Skeletal muscle tissue (tissue), 4 donors: ENCODE results near the gene C19orf33. TPM values are rescaled to one million over a fixed set of nuclear protein-coding genes. Genes with fewer than 3 reads are reported as not detected.
"Not testable (repeated sequence)": the region's sequence is repeated elsewhere in the genome, so short reads cannot be mapped to it uniquely, and the experiment has no call there.

Source experiments
- H3K27ac ChIP-seq: one replicate; pipeline ENCODE4 v1.7.0; 2013; ENCODE audit warnings: mild to moderate bottlenecking, low read depth, low read length, inconsistent platforms
- H3K27me3 ChIP-seq, 3 donors: one replicate each; pipeline ENCODE4 v1.7.0; 2013; ENCODE audit warnings: low read length in 3 of 3; ENCODE audit not compliant: control insufficient read depth in 3 of 3, insufficient read depth in 3 of 3
- H3K36me3 ChIP-seq, 3 donors: one replicate each; pipeline ENCODE4 v1.7.0; 2013; ENCODE audit warnings: low read length in 3 of 3; ENCODE audit not compliant: control insufficient read depth in 3 of 3, insufficient read depth in 3 of 3
- H3K4me1 ChIP-seq, 3 donors: one replicate each; pipeline ENCODE4 v1.7.0; 2013; ENCODE audit warnings: low read length in 3 of 3, mild to moderate bottlenecking in 3 of 3; ENCODE audit not compliant: control insufficient read depth in 3 of 3, insufficient read depth in 3 of 3
- H3K4me3 ChIP-seq, 3 donors: one replicate each; pipeline ENCODE4 v1.7.0; 2013; ENCODE audit warnings: low read length in 3 of 3
- H3K9ac ChIP-seq, 3 donors: one replicate each; pipeline ENCODE4 v1.7.0; 2013; ENCODE audit warnings: low read length in 3 of 3, mild to moderate bottlenecking in 3 of 3, moderate library complexity in 2 of 3, low read depth in 1 of 3
- H3K9me3 ChIP-seq, 3 donors: one replicate each; pipeline ENCODE4 v1.7.0; 2013; ENCODE audit warnings: low read length in 3 of 3; ENCODE audit not compliant: control insufficient read depth in 3 of 3
- total RNA-seq: library from RNA; depleted of rRNA; stranded (reverse); fragments of >200 nt; gene quantifications from one replicate; pipeline ENCODE4 v1.2.3, GENCODE V29; 2014
- donor health status: Osteomylitis.

C19orf33 gene
- not detected for total RNA-seq

DNA sequence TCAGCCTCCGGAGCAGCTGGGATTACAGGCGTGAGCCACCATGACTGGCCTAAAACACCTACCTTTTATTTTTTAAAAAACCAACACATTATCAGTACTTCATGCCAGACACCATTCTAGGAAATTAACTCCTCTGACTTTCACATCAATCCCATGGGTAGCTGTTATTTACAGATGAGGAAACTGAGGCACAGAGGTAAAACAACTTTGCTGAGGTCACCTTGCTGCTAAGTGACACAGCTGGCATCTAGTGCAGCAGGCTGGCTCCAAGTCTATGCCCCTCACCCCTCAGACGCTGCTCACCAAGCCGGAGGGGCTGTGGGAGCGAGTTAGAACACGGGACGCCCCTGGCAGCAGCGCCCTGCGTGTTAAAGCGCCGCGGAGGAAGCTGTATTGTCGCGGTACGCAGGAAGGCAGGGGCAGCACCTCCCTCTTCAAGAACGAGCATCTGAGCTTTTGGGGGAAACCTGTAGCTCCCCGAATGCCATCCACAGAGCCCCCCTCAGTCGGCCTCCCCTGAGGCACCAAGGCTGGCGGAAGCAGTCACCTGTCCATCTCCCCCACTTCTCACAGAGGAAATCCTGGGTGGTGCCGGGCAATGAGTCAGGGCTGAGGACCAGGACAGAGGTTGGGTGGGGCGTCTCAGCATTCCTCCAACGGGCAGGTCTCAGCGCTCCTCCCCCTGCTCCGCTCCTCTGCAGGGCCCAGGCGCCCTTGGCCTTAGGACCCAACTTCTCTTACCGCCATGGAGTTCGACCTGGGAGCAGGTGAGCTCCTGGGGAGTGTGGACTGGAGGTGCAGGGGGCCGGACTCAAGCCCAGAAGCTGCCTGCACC, at the start of gene C19orf33:
TSS of gene C19orf33 (plus strand) at position 735 of the 835 bp plus-strand sequence. CDS start at position 746, 11 bp downstream.
- H3K4me1 ChIP-seq, result peaks cover 0 to 3% (median 0%) of the 10 kb centered on the region in 3 donors
- H3K27ac ChIP-seq, result no peak within 1 kb of the TSS
- peaks cover 15 to 20% (median 19%) of the 10 kb centered on the region in 3 donors for H3K36me3 ChIP-seq
- H3K9me3 ChIP-seq, result no peaks in the 10 kb centered on the region
- H3K4me3 ChIP-seq, result peak within 1 kb of the TSS in 1 of 3 donors; percentile 41
- H3K9ac ChIP-seq, result peak within 1 kb of the TSS in 1 of 3 donors; percentile 8
- no peaks in the 10 kb centered on the region for H3K27me3 ChIP-seq

DNA sequence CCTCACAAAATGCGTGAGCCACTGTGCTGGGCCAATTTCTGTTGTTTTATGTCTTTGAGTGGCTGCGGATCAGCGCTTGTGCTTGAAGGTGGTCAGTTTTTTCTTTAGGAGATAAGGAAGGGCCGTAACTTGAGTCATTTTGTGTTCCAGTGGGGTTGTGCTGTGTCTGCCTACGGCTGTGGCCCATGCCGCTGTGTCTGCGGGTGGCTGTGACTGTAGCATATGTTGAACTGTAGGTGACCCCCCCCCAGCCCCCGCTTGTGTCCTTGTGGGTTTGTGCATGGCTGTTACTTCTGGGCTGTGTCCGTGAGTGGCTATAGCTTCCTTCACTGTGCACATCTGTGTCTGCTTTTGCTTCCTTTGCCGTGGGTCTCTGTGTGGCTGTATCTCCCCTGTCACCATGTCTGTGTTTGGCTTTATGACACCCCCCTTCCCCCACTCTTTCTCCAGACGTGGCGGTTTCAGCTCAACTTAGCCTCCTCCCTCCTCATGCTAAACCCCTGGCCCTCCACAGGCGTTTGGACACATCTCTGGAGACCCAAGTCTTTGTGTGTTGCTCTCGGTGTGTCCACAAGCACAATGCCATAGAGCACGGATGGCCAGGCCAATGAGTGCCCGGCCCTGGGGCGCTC, 48.6 kb upstream of the C19orf33 start:
- Histone ChIP-seq H3K4me3 (peak overlapping the region; percentile 33 to 68 (median 60)), H3K27me3 (peaks cover 16 to 30% (median 28%) of the 10 kb centered on the region in 3 donors), H3K9me3 (no peaks in the 10 kb centered on the region), H3K4me1 (peaks cover 13 to 17% (median 15%) of the 10 kb centered on the region in 3 donors), H3K36me3 (no peaks in the 10 kb centered on the region), H3K9ac (peak overlapping the region in 1 of 3 donors; percentile 73), H3K27ac (peak overlapping the region; percentile 36)

- H3K9ac ChIP-seq, H3K4me3 ChIP-seq, H3K27ac ChIP-seq, H3K9me3 ChIP-seq, H3K36me3 ChIP-seq: not testable (repeated sequence)
- peaks cover 15 to 22% (median 22%) of the 10 kb centered on the region in 3 donors for H3K27me3 ChIP-seq
- peaks cover 0 to 10% (median 10%) of the 10 kb centered on the region in 3 donors for H3K4me1 ChIP-seq
Observed at GRCh38 chr19:38261942-38262341, 42.1 kb upstream of the C19orf33 start.

DNA sequence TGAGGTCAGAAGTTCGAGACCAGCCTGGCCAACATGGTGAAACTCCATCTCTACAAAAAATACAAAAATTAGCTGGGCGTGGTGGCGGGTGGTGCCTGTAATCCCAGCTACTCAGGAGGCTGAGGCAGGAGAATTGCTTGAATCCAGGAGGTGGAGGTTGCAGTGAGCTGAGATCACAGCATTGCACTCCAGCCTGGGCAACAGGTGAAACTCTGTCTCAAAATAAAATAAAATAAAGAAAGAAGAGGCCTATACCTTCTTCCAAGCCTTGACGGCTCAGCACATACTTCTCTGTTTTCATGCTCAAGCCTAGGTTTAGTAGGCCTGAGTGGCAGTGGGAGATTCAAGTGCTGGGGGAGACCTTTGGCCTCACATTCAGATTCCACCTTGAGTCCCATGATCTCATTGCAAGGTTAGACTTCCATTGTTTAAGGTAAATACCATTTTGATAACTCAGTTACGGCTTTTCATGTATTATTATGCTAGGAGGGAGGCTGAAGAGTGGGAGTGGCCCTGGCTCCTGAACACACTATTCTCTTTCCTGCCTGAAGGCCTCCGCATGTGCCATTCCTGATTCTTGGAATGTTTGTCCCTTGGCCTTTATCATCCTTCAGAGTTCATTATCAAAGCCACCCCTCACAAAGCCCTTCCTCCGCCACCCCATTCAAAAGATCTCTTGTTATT, 41.3 kb upstream of the C19orf33 start:
- Histone ChIP-seq H3K9ac (no peak overlapping the region), H3K9me3 (no peaks in the 10 kb centered on the region), H3K27me3 (peaks cover 15 to 22% (median 19%) of the 10 kb centered on the region in 3 donors), H3K4me3 (no peak overlapping the region), H3K27ac (no peak overlapping the region), H3K36me3 (no peaks in the 10 kb centered on the region), H3K4me1 (peaks cover 0 to 10% (median 10%) of the 10 kb centered on the region in 3 donors)

- H3K9me3 ChIP-seq, result no peaks in the 10 kb centered on the region
- peaks cover 0 to 10% (median 10%) of the 10 kb centered on the region in 3 donors for H3K4me1 ChIP-seq
- H3K27ac ChIP-seq, result no peak overlapping the region
- H3K36me3 ChIP-seq, result no peaks in the 10 kb centered on the region
- H3K4me3 ChIP-seq, result peak overlapping the region; percentile 38 to 65 (median 58)
- H3K27me3 ChIP-seq, result peaks cover 15 to 22% (median 19%) of the 10 kb centered on the region in 3 donors
- peak overlapping the region in 1 of 3 donors; percentile 40 for H3K9ac ChIP-seq
Observed at GRCh38 chr19:38263689-38264485, 40.2 kb upstream of the C19orf33 start.

DNA sequence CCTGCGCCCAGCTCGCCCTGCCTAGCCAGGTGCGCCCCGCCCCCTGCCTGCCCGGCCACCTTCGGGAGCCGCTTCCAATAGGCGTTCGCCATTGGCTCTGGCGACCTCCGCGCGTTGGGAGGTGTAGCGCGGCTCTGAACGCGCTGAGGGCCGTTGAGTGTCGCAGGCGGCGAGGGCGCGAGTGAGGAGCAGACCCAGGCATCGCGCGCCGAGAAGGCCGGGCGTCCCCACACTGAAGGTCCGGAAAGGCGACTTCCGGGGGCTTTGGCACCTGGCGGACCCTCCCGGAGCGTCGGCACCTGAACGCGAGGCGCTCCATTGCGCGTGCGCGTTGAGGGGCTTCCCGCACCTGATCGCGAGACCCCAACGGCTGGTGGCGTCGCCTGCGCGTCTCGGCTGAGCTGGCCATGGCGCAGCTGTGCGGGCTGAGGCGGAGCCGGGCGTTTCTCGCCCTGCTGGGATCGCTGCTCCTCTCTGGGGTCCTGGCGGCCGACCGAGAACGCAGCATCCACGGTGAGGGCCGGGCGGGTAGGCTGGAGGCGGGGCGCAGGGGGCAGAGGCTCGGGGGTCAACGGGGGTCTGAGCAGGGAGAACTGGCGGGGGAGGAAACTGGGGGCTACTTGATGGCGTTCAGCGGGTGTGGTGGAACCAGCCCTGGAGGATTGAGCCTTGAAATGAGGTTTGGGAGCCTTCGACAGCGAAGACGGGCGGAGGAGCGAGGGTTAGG, 39.4 kb upstream of the C19orf33 start, which contains the start of gene SPINT2:
TSS of gene SPINT2 (plus strand) at position 88 of the 727 bp plus-strand sequence. CDS start at position 408, 320 bp downstream.
- Histone ChIP-seq H3K27me3 (peaks cover 15 to 22% (median 19%) of the 10 kb centered on the region in 3 donors), H3K9me3 (no peaks in the 10 kb centered on the region), H3K9ac (peak within 1 kb of the TSS in 1 of 3 donors; percentile 40), H3K4me3 (peak within 1 kb of the TSS; percentile 43 to 65 (median 58)), H3K4me1 (peaks cover 0 to 10% (median 10%) of the 10 kb centered on the region in 3 donors), H3K27ac (no peak within 1 kb of the TSS), H3K36me3 (no peaks in the 10 kb centered on the region)

- Histone ChIP-seq H3K27me3 (peaks cover 15 to 22% (median 19%) of the 10 kb centered on the region in 3 donors), H3K36me3 (no peaks in the 10 kb centered on the region), H3K9ac (no peak overlapping the region), H3K27ac (no peak overlapping the region), H3K4me3 (peak overlapping the region; percentile 22 to 43 (median 26)), H3K4me1 (peaks cover 0 to 10% (median 10%) of the 10 kb centered on the region in 3 donors), H3K9me3 (no peaks in the 10 kb centered on the region)
Observed at GRCh38 chr19:38265213-38265861, 38.7 kb upstream of the C19orf33 start.

DNA sequence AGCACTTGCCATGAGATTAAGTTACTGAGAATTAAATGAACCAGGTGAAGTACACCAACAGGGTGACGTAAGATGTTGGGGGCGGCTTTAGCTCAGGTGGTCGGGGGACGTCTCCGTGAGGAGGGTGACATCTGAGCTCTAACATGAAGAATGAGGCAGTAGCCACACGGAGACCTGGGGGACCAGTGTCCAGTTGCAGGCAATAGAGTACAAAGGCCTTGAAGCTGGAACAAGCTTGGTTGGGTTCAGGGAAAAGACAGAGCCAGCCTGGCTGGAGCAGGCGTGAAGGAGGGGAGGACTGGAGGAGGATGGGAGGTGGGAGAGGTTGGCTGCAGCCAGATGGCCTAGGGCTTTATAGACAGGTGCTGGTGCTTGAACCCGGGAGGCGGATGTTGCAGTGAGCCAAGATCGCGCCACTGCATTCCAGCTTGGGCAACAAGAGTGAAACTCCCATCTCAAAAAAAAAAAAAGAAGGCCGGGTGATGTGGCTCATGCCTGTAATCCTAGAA, 38.1 kb upstream of the C19orf33 start:
- peaks cover 15 to 22% (median 19%) of the 10 kb centered on the region in 3 donors for H3K27me3 ChIP-seq
- H3K36me3 ChIP-seq, result no peaks in the 10 kb centered on the region
- peaks cover 0 to 10% (median 10%) of the 10 kb centered on the region in 3 donors for H3K4me1 ChIP-seq
- no peak overlapping the region for H3K27ac ChIP-seq
- no peak overlapping the region for H3K9ac ChIP-seq
- H3K4me3 ChIP-seq, result no peak overlapping the region
- H3K9me3 ChIP-seq, result no peaks in the 10 kb centered on the region
